ENCODE results near the gene ZNF697.
"Not testable (repeated sequence)": the region's sequence is repeated elsewhere in the genome, so short reads cannot be mapped to it uniquely, and the experiment has no call there.

The ZNF697 gene

GRCh38 chr1:119647734-119648619 is at the start of gene ZNF697:
ZNF697 (minus strand) TSS chr1:119648266; CDS start chr1:119626100, 22,166 bp downstream.
- no peak for DNase-seq

- no peak for DNase-seq
Observed at GRCh38 chr1:119697598-119697997, 49.5 kb upstream of the ZNF697 start.

- DNase-seq: not testable (repeated sequence)
Observed at GRCh38 chr1:119696863-119697262, 48.8 kb upstream of the ZNF697 start.

DNA sequence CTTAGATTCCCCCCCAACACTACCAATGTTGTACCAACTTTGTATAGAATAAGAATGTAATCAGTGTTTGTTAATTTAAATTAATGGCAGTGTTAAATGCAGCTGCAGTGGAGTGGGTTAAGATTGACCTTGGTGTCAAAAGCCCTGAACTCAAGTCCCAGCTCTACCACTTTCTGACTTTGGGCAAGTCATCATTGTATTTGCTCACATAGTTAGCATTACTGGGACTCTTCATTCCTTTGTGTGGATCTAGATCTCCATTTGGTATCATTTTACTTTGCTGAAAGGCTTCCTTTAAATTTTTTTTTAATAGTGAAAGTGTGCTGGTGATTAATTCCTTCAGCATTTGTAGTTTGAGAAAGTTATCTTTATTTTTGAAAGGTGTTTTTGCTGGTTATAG is 41.4 kb upstream of the ZNF697 start:
- no peak for DNase-seq

DNA sequence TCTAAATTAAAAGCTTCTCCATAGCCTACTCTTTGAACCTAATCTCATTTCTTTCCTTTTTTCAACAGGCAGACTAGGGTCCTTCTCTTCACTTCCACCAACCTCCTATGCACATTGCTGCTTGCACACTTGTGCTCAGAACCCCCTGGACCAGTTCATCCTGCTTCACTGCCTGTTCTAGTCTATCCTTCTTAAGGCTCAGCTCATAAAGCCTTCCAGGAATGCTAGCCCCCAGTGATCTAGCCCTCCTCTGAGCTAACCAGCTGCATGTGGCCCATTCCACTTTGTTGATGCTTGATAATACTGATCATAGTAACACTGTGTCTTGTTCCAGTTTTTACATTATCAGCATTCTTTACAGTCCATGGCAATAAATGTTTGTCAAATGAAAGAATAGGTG is 40.7 kb upstream of the ZNF697 start:
- DNase-seq: no peak

DNA sequence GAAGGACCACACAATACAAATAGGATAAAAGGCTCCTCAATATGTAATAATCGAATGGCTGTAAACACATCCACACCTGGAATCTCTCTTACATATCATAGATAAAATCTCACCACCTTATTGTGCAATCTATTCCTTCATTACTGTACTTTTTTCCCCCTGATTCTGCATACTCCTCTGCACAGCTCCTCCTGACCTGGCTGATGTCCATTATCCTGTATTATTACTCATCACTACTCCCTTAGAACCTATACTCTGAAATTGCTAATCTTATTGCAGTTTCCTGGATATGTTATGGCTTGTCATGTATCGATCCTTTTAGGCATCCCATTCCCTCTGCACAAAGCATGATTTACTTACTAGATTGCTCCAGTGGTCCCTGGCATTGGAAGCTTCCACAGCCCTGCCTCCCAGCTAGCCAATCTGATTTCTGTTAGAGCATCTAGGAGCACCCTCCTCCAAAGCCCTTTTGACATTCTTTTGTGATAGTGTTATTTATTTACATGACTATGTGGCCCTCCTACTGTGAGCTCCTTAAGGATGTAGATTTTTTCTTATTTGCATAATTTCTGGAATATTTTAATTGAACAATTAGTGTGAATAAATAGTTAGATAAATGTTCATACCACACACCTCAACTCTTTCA is 39.5 kb upstream of the ZNF697 start:
- no peak for DNase-seq

DNA sequence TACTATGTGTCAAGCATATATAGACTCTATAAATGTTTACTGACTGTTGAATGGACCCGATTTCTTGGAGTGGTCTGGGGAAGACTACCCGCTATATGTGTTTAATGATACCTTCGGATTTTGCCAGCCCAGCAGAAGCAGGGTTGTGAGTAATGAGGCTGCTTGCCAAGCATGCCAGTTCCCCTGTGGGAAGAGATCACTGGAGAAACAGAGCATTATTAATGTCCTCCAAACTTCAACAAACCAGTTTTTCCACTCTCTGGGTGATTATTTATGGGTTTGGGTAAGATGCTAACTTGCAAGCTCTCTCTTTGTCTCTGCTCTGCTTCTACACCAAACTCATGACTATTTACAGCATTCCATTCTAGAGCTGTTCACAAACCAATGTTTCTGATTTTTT is 38.6 kb upstream of the ZNF697 start:
- no peak for DNase-seq

DNA sequence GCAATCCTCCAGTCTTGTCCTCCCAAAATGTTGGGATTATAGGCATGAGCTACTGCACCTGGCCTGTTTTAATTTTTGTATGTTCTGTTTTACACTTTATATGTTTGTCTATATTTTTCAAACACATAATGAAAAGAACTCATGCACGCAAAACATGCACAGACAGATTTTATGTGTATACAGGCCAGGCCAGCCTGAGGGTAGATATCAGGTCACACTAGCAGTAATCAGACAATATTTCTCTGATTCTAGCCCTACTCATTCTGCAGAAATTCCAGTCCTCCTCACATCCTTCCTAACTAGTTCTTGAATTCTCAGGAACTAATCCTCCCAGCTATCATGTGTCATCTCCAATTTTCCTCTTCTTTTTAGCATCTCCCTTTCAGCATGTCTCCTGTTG is 35.8 kb upstream of the ZNF697 start:
- DNase-seq: no peak

- no peak for DNase-seq
Observed at GRCh38 chr1:119682141-119682540, 34.1 kb upstream of the ZNF697 start.

DNA sequence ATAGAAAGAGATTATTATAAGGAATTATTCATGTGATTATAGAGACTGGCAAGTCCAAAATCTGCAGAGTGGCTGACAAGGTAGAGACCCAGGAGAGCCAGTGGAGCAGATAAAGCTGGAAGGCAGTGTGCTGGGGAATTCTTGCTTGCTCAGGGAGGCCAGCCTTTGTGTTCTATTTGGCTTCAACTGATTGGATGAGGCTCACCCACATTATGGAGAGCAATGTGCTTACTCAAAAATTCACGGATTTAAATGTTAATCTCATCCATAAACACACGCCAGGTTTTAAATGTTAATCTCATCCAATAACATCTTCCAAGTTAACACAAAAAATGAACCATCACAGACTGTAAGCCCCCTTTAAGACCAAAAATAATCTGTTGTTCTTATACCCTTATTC is 33.5 kb upstream of the ZNF697 start:
- no peak for DNase-seq

DNA sequence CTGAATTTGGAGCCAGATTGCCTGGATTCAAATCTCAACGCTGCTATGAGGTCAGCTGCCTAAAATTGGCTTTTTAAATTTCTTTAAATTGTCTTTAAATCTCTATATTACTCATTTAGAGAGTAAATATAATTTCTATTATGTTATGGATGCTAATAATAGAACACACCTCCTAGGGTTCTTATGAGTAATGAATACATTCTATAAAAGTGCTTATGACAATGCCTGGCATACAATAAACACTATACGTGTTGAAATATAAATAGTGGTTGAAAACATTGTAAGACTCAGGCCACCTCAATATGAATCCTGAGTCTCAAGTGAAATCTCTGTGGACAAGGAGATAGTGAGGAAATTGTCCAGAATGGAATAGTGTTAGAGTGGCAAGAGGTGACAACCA is 32.7 kb upstream of the ZNF697 start:
- no peak for DNase-seq

- DNase-seq: no peak
Observed at GRCh38 chr1:119680193-119680592, 32.1 kb upstream of the ZNF697 start.

DNA sequence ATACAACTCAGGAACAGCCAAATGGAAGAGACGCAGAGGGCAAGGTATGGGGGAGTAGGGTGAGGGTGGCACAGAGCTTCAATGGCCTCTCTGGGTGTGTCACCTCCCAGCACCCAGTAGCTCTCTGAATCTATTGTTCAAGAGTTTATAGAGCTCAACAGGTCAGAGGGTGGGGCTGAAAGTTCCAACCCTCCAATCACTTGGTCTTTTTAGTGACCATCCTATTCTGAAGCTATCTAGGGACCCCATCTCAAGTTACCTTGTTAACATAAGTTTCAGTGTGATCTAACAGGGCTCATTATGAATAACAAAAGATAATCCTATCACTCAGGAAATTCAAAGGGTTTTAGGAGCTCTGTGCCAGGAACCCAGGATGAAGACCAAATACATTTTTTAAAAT is 31.2 kb upstream of the ZNF697 start:
- DNase-seq: no peak

- no peak for DNase-seq
Observed at GRCh38 chr1:119676571-119677206, 28.6 kb upstream of the ZNF697 start.

GRCh38 chr1:119675349-119676345 is 27.6 kb upstream of the ZNF697 start:
- DNase-seq: peak; percentile 6

- no peak for DNase-seq
Observed at GRCh38 chr1:119674835-119675289, 26.8 kb upstream of the ZNF697 start.

DNA sequence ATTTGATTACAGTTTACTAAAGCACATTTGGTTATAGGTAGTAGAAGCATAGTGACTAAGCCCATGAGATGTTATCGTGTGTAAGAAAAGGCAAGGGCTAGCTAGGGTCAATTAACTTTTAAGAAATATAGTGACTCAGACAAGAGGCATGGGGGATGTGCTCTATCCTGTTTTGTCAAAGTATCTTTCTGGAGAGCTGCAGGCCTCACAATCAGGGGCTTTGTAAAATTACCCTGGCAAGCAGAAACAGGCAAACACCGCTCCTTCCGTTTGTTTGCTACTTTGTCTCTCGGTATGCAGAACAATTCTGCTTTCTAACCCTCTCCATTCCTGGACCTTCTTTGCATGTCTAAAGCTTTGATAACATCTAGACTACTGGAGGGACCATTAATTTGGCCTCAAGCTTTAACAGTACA is 26.1 kb upstream of the ZNF697 start:
- no peak for DNase-seq

GRCh38 chr1:119673171-119673940 is 25.3 kb upstream of the ZNF697 start:
- no peak for DNase-seq

- no peak for DNase-seq
Observed at GRCh38 chr1:119670898-119671297, 22.8 kb upstream of the ZNF697 start.

GRCh38 chr1:119667173-119667572 is 19.1 kb upstream of the ZNF697 start:
- DNase-seq: no peak

GRCh38 chr1:119664067-119664466 is 16.0 kb upstream of the ZNF697 start:
- DNase-seq: no peak

GRCh38 chr1:119662034-119662437 is 14.0 kb upstream of the ZNF697 start:
- DNase-seq: no peak
